A549 (cell line): ENCODE data around the gene PBX1. TPM values are rescaled to one million over a fixed set of nuclear protein-coding genes. Genes with fewer than 3 reads are reported as not detected.

Experiments
- ATAC-seq, 2 experiments: fragments of 200-7000 bp in 1 of 2; fragments of >200 bp in 1 of 2; cut with Nextera tagmentation in 1 of 2; cut with Tn5 transposase in 1 of 2; 3 replicates each; pipeline versions ENCODE4 v1.8.0 to v1.9.1; 2018 to 2020; ENCODE audit warnings: mild to moderate bottlenecking in 1 of 2, moderate library complexity in 1 of 2
- CTCF ChIA-PET: fragments of 300-600 bp; sonication (Branson Sonifier 250); formaldehyde crosslinking; extraction: SDS; loops from one replicate; lab custom pipeline; 2021; ENCODE audit warnings: antibody characterized with exemption, inconsistent platforms; lab: Yijun Ruan, JAX
- POLR2A ChIA-PET: fragments of 350-600 bp; formaldehyde crosslinking; extraction: SDS; loops from one replicate; lab custom pipeline; 2021; ENCODE audit warnings: antibody characterized with exemption, inconsistent platforms; lab: Yijun Ruan, JAX
- DNase-seq, 2 experiments: peaks; one replicate each; pipeline versions ENCODE4 v3.0.0 to v3.0.0-alpha.2; 2011 to 2016; ENCODE audit warnings: low read depth in 1 of 2, low spot score in 1 of 2
- FAIRE-seq: peaks from 2 replicates; lab custom pipeline; 2011; peaks lifted over from hg19 to GRCh38; lab: Jason Lieb, UNC
- H3K27ac ChIP-seq, 2 experiments: fragments of >200 bp; sonication (Bioruptor Twin); formaldehyde crosslinking; 3 replicates each; pipeline ENCODE4 v1.5.1; 2016 to 2017
- H3K4me1 ChIP-seq: fragments of >200 bp; sonication (Bioruptor Twin); formaldehyde crosslinking; 3 replicates; pipeline ENCODE4 v1.6.1; 2016
- H3K4me2 ChIP-seq: fragments of >200 bp; sonication (Bioruptor Twin); formaldehyde crosslinking; 3 replicates; pipeline ENCODE4 v1.6.1; 2016
- H3K4me3 ChIP-seq: fragments of >200 bp; sonication (Bioruptor Twin); formaldehyde crosslinking; 3 replicates; pipeline ENCODE4 v1.5.1; 2016
- H3K9me3 ChIP-seq: fragments of >200 bp; sonication (Bioruptor Twin); formaldehyde crosslinking; 3 replicates; pipeline ENCODE4 v1.6.1; 2016
- CEBPB ChIP-seq, 2 experiments: fragments of >200 bp in 1 of 2; sonication (Bioruptor Twin) in 1 of 2; formaldehyde crosslinking in 1 of 2; IDR thresholded peaks; 2 replicates each; pipeline ENCODE4 v1.6.1; 2012 to 2016
- CHD4 ChIP-seq: fragments of 200-600 bp; sonication (generic); IDR thresholded peaks from 2 replicates; pipeline ENCODE4 v1.6.1; 2016; ENCODE audit warnings: antibody characterized with exemption, mild to moderate bottlenecking, borderline replicate concordance
- EHF ChIP-seq: fragments of 250-450 bp; sonication (Bioruptor Pico); IDR thresholded peaks from 2 replicates; pipeline ENCODE4 v1.5.0; 2020; ENCODE audit warnings: mild to moderate bottlenecking
- EP300 ChIP-seq, 2 experiments: fragments of >200 bp; sonication (Bioruptor Twin); formaldehyde crosslinking; IDR thresholded peaks; 2 replicates in 1 of 2; 3 replicates in 1 of 2; pipeline ENCODE4 v1.6.1; 2016 to 2017
- ESRRA ChIP-seq: fragments of 150-350 bp; IDR thresholded peaks from 2 replicates; pipeline ENCODE4 v1.6.1; 2014; ENCODE audit warnings: mild to moderate bottlenecking, low read length, borderline replicate concordance
- FOSB ChIP-seq: fragments of 250-450 bp; sonication (Bioruptor Pico); IDR thresholded peaks from 2 replicates; pipeline ENCODE4 v1.5.0; 2020; ENCODE audit warnings: mild to moderate bottlenecking, moderate library complexity
- GATA3 ChIP-seq: IDR thresholded peaks from 2 replicates; pipeline ENCODE4 v1.6.1; 2012; ENCODE audit warnings: borderline replicate concordance
- HOXB5 ChIP-seq: fragments of 250-450 bp; sonication (Bioruptor Pico); IDR thresholded peaks from 2 replicates; pipeline ENCODE4 v1.5.0; 2020; ENCODE audit warnings: mild to moderate bottlenecking, moderate library complexity
- JUN ChIP-seq, 2 experiments: fragments of >200 bp; sonication (Bioruptor Twin); formaldehyde crosslinking; IDR thresholded peaks; 2 replicates in 1 of 2; 3 replicates in 1 of 2; pipeline ENCODE4 v1.6.1; 2016 to 2017
- KDM1A ChIP-seq: fragments of 200-600 bp; sonication (generic); IDR thresholded peaks from 2 replicates; pipeline ENCODE4 v1.6.1; 2016; ENCODE audit warnings: low read depth, mild to moderate bottlenecking
- MAFK ChIP-seq: fragments of 450-650 bp; IDR thresholded peaks from 2 replicates; pipeline ENCODE4 v1.6.1; 2014; ENCODE audit not compliant: partially characterized antibody
- MYC ChIP-seq: IDR thresholded peaks from 2 replicates; pipeline ENCODE4 v1.6.1; 2012; ENCODE audit warnings: mild to moderate bottlenecking, inconsistent platforms, low read length, improper control_type of control experiment, borderline replicate concordance
- NPAS2 ChIP-seq: fragments of 250-450 bp; sonication (Bioruptor Pico); IDR thresholded peaks from 2 replicates; pipeline ENCODE4 v1.8.0; 2022; ENCODE audit warnings: mild to moderate bottlenecking, moderate library complexity, borderline replicate concordance
- NR3C1 ChIP-seq: fragments of >200 bp; sonication (Bioruptor Twin); formaldehyde crosslinking; IDR thresholded peaks from 3 replicates; pipeline ENCODE4 v1.6.1; 2017
- POLR2A ChIP-seq: IDR thresholded peaks from 2 replicates; pipeline ENCODE4 v1.6.1; 2012; ENCODE audit warnings: mild to moderate bottlenecking, low read length
- RNF2 ChIP-seq: fragments of 200-600 bp; sonication (generic); IDR thresholded peaks from 2 replicates; pipeline ENCODE4 v1.6.1; 2016; ENCODE audit warnings: low read depth, mild to moderate bottlenecking, antibody characterized with exemption, moderate library complexity, borderline replicate concordance
- SMC3 ChIP-seq: fragments of >200 bp; sonication (Bioruptor Twin); formaldehyde crosslinking; IDR thresholded peaks from 3 replicates; pipeline ENCODE4 v1.6.1; 2018; ENCODE audit warnings: inconsistent platforms
- ZC3H11A ChIP-seq: fragments of 450-650 bp; IDR thresholded peaks from 2 replicates; pipeline ENCODE4 v1.6.1; 2014; ENCODE audit warnings: antibody characterized with exemption, mild to moderate bottlenecking
- ZNF302 ChIP-seq: fragments of 250-450 bp; sonication (Bioruptor Pico); IDR thresholded peaks from 2 replicates; pipeline ENCODE4 v1.9.0; 2021; ENCODE audit warnings: inconsistent platforms, mild to moderate bottlenecking, moderate library complexity
- WGBS: methylation state at CpG from one replicate; pipeline ENCODE4 v1.1.6; 2017; ENCODE audit errors: missing lambda C conversion rate; 5-methylcytosine and 5-hydroxymethylcytosine counted together
- polyA plus RNA-seq, 4 experiments: library from polyadenylated mRNA; depleted of rRNA in 3 of 4; stranded (reverse); fragments of >200 nt; fragmentation: RNase III in 1 of 4; extraction: RNeasy Plus Mini Kit Qiagen cat#74134 plus additional on column Dnase treatment in 1 of 4; gene quantifications; 2 replicates in 3 of 4; 3 replicates in 1 of 4; pipeline ENCODE4 v1.2.3, GENCODE V29; 2011 to 2017
- TF ChIP-seq, protein P1 (sequence below): IDR thresholded peaks from 2 replicates; pipeline ENCODE4 v1.6.1; 2012
- TF ChIP-seq, protein P2 (sequence below): IDR thresholded peaks from 2 replicates; pipeline ENCODE4 v1.6.1; 2012; ENCODE audit warnings: low read depth, borderline replicate concordance
- TF ChIP-seq, protein P3 (sequence below): fragments of >200 bp; sonication (Bioruptor Twin); formaldehyde crosslinking; IDR thresholded peaks from 3 replicates; pipeline ENCODE4 v1.5.1; 2016

PBX1 gene
- polyA plus RNA-seq, 2 of the 4 experiments (the other 2 are of a cell fraction) = 47.8 to 61.5 TPM

DNA sequence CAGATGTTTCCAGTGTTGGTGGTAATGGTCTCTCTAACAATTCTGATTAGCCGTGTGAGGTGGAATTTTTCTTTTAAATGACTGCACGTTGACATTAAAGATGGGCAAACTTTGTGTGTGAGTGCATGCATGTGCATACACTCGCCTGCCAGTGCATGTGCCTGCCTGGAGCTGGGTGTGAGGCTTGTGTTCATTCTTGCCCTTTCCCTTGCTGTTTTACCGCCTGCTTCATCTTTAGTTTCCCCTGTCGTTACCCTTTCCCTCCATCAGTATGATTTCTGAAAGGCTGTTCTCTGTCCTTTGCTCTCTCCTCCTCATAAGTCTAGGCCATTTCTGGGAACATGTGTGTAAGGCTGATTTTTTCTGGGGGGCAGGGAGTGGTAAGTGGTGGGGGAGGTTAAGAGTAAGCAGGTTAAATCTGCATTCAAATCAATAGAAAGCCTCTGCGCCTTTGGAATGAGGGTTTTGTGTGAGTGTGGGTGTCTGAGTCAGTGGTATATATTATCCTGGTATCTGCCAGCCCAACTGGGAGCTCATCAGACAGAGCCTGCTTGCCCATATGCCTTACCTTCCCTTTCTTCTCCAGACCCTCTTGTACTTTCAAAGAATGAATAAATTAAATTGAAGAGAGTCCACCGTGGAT lies 112.5 kb downstream of the PBX1 start:
- ChIA-PET CTCF (interaction anchor here (0.6 kb wide), 2 partner anchors 16 to 150 kb away, joined by 3 read pairs; no protein-coding TSS in a partner anchor), POLR2A (no interaction called here)
- Histone ChIP-seq H3K4me3 (no peak overlapping the region), H3K27ac (peak overlapping the region; percentile 63 to 75), H3K4me2 (peak overlapping the region; percentile 47), H3K9me3 (no peaks in the 10 kb centered on the region), H3K4me1 (peaks cover 47% of the 10 kb centered on the region)
- FAIRE-seq (no peak), ATAC-seq (peak in 1 of 2 experiments; percentile 49; a peak in 3 of 6 replicates), DNase-seq (no peak)
- TF ChIP-seq HOXB5 (CRISPR knock-in tag) (no peak), CEBPB (IDR thresholded peaks at IDR 0.05) (no peak), GATA3 (no peak), MAFK (no peak), JUN (IDR thresholded peaks at IDR 0.05) (no peak), ZNF302 (no peak), EP300 (IDR thresholded peaks at IDR 0.05) (no peak), ZC3H11A (no peak), NR3C1 (no peak), KDM1A (no peak), FOSB (CRISPR knock-in tag) (no peak), RNF2 (no peak), ESRRA (no peak)
- TF ChIP-seq, protein P1, sequence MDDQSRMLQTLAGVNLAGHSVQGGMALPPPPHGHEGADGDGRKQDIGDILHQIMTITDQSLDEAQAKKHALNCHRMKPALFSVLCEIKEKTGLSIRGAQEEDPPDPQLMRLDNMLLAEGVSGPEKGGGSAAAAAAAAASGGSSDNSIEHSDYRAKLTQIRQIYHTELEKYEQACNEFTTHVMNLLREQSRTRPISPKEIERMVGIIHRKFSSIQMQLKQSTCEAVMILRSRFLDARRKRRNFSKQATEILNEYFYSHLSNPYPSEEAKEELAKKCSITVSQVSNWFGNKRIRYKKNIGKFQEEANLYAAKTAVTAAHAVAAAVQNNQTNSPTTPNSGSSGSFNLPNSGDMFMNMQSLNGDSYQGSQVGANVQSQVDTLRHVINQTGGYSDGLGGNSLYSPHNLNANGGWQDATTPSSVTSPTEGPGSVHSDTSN = no peak
- TF ChIP-seq, protein P2, sequence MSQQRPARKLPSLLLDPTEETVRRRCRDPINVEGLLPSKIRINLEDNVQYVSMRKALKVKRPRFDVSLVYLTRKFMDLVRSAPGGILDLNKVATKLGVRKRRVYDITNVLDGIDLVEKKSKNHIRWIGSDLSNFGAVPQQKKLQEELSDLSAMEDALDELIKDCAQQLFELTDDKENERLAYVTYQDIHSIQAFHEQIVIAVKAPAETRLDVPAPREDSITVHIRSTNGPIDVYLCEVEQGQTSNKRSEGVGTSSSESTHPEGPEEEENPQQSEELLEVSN = no peak
- TF ChIP-seq, protein P3, sequence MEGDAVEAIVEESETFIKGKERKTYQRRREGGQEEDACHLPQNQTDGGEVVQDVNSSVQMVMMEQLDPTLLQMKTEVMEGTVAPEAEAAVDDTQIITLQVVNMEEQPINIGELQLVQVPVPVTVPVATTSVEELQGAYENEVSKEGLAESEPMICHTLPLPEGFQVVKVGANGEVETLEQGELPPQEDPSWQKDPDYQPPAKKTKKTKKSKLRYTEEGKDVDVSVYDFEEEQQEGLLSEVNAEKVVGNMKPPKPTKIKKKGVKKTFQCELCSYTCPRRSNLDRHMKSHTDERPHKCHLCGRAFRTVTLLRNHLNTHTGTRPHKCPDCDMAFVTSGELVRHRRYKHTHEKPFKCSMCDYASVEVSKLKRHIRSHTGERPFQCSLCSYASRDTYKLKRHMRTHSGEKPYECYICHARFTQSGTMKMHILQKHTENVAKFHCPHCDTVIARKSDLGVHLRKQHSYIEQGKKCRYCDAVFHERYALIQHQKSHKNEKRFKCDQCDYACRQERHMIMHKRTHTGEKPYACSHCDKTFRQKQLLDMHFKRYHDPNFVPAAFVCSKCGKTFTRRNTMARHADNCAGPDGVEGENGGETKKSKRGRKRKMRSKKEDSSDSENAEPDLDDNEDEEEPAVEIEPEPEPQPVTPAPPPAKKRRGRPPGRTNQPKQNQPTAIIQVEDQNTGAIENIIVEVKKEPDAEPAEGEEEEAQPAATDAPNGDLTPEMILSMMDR = no peak
- WGBS = 65% methylated on average over 7 of the region's 7 CpGs

DNA sequence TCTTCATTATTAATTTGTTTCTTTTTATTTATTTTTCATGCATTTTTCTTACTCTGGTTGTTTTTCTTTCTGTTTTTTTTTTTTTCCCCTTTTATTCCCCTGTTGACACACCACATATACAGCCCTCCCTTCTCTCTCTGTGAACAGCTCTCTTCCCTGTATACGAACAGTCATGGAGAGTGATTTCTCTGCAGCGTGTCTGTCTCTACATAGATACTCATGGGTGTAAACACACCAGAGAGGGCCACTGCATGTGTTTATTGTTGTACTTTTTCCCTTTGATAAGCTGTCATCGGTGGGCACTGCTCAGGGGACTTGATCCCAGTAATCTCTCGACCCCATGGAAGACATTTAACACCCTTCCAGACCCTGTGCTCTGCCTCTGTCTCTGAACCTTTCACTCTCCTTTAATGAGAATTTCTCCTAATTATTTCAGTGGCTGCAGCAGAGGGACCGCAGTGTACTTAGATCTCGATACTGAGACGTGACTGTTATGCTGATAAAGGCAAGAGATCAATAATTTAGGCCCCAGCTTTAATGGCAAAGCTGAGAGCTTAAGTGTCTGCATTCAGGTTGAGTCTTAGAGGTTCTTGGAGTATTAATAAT lies 113.1 kb downstream of the PBX1 start:
- 55% methylated on average over 7 of the region's 7 CpGs for WGBS

More for the DNA sequence above, 113.1 kb downstream of the PBX1 start:
- ChIA-PET CTCF (interaction anchor here (0.6 to 0.7 kb wide), 2 partner anchors 116 to 151 kb away, joined by 3 read pairs; no protein-coding TSS in a partner anchor), POLR2A (no interaction called here)
- no peak overlapping the region for H3K4me3 ChIP-seq
- H3K9me3 ChIP-seq = no peaks in the 10 kb centered on the region
- peaks cover 47% of the 10 kb centered on the region for H3K4me1 ChIP-seq
- H3K27ac ChIP-seq = peak overlapping the region; percentile 63 to 75
- peak in 1 of 2 experiments; percentile 31; a peak in 2 of 6 replicates for ATAC-seq
- FAIRE-seq = no peak
- peak overlapping the region; percentile 47 for H3K4me2 ChIP-seq
- DNase-seq = no peak
- TF ChIP-seq, protein P1 = no peak
- TF ChIP-seq FOSB (CRISPR knock-in tag) (no peak), POLR2A (no peak), SMC3 (no peak), CHD4 (no peak), EHF (no peak), EP300 (IDR thresholded peaks at IDR 0.05) (no peak), HOXB5 (CRISPR knock-in tag) (no peak), NPAS2 (CRISPR knock-in tag) (no peak), MYC (no peak)
- TF ChIP-seq, protein P2 = no peak
